Measurements from ENCODE around the gene TMCC1. TPM values are rescaled to one million over a fixed set of nuclear protein-coding genes. Genes with fewer than 3 reads are reported as not detected.

Gene TMCC1
- total and polyA plus RNA-seq, 2 donors (not counting 3 experiments of a cell fraction or from before 2014, with no cell fraction given): 17.4 to 38.4 TPM

- no peak overlapping the region for H3K4me3 ChIP-seq (replicated peaks in 1 of 3; ENCODE audit: insufficient read depth in 1 of 3, low read depth in 1 of 3, low read length in 3 of 3)
- no peaks in the 10 kb centered on the region for H3K79me2 ChIP-seq (ENCODE audit: control insufficient read depth, insufficient read depth, low read length)
- TF ChIP-seq, protein P1, sequence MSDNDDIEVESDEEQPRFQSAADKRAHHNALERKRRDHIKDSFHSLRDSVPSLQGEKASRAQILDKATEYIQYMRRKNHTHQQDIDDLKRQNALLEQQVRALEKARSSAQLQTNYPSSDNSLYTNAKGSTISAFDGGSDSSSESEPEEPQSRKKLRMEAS (IDR thresholded peaks at IDR 0.05; ENCODE audit: insufficient read depth, insufficient read length): no peak
- TF ChIP-seq GATA2 (IDR thresholded peaks at IDR 0.05; ENCODE audit: insufficient read depth, insufficient read length, low read depth, low read length) (no peak), CTCF (IDR thresholded peaks at IDR 0.05; ENCODE audit: extremely low read depth in 1 of 2, insufficient read depth in 1 of 2, low read depth in 1 of 2, low read length in 2 of 2) (peak; percentile 51 to 54)
- H3K4me1 ChIP-seq (ENCODE audit: control insufficient read depth, extremely low read depth, insufficient read depth, low read length): peaks cover 6% of the 10 kb centered on the region
- no peak overlapping the region for H3K9ac ChIP-seq (replicated peaks; ENCODE audit: extremely low read depth, insufficient read depth, low read length)
- H3K27ac ChIP-seq (ENCODE audit: insufficient read depth, low read depth, low read length): no peak overlapping the region
- FAIRE-seq (no peak), DNase-seq (ENCODE audit: low read depth, low spot score) (peak; percentile 59)
- H3K27me3 ChIP-seq (ENCODE audit: control insufficient read depth in 2 of 2, insufficient read depth in 2 of 2, low read length in 2 of 2): no peaks in the 10 kb centered on the region
- ChIA-PET POLR2A (no interaction called here), CTCF (interaction anchor here (0.6 to 5.6 kb wide), 19 partner anchors 10 to 442 kb away, joined by 3 to 54 read pairs (median 4); partner anchors contain the start of genes IFT122 and MBD4)
- H2AFZ ChIP-seq (ENCODE audit: low read depth, low read length): no peak overlapping the region
- intact Hi-C loops (cut with micrococcal nuclease) (loop anchor here (1.0 kb wide), 4 partner anchors 175 to 442 kb away; no protein-coding TSS in a partner anchor), dilution Hi-C loops (cut with MboI; ENCODE audit: extremely low pct_ligation_motif_present, low sequenced_read_pairs) (loop anchor here (25.0 kb wide), 1 partner anchor 163 kb away; no protein-coding TSS in a partner anchor)
- no peaks in the 10 kb centered on the region for H3K9me3 ChIP-seq (replicated peaks; ENCODE audit: control insufficient read depth, insufficient read depth, low read length)
- peaks cover 2% of the 10 kb centered on the region for H3K9me1 ChIP-seq (replicated peaks; ENCODE audit: control insufficient read depth, extremely low read depth, insufficient read depth, low read length)
- no peak overlapping the region for H3K4me2 ChIP-seq (ENCODE audit: insufficient read depth, low read length)
- no peaks in the 10 kb centered on the region for H4K20me1 ChIP-seq (replicated peaks; ENCODE audit: control insufficient read depth, extremely low read depth, insufficient read depth, low read length)
- no TSS peak for BruUV-seq (replicated peaks)
- peaks cover 0 to 2% of the 10 kb centered on the region in 2 experiments for H3K36me3 ChIP-seq (ENCODE audit: control insufficient read depth in 2 of 2, extremely low read depth in 1 of 2, insufficient read depth in 2 of 2, low read length in 2 of 2)
These were observed 68.5 kb downstream of the TMCC1 start for GRCh38 chr3:129824926-129825541.

GRCh38 chr3:129822679-129823078 lies 70.8 kb downstream of the TMCC1 start:
- TF ChIP-seq CTCF (IDR thresholded peaks at IDR 0.05; ENCODE audit: extremely low read depth in 1 of 2, insufficient read depth in 1 of 2, low read depth in 1 of 2, low read length in 2 of 2) (no peak), MYC (IDR thresholded peaks at IDR 0.05; ENCODE audit: low read depth, low read length) (no peak), EZH2 (IDR thresholded peaks at IDR 0.05; ENCODE audit: borderline replicate concordance, low read depth, low read length, severe bottlenecking) (no peak)
- TF ChIP-seq, protein P1 (IDR thresholded peaks at IDR 0.05; ENCODE audit: insufficient read depth, insufficient read length): no peak
- BruUV-seq (replicated peaks): no TSS peak
- no peak overlapping the region for H3K4me3 ChIP-seq (replicated peaks in 1 of 3; ENCODE audit: insufficient read depth in 1 of 3, low read depth in 1 of 3, low read length in 3 of 3)
- H3K36me3 ChIP-seq (ENCODE audit: control insufficient read depth in 2 of 2, extremely low read depth in 1 of 2, insufficient read depth in 2 of 2, low read length in 2 of 2): peaks cover 0 to under 1% of the 10 kb centered on the region in 2 experiments
- no peak overlapping the region for H2AFZ ChIP-seq (ENCODE audit: low read depth, low read length)
- H3K9me1 ChIP-seq (replicated peaks; ENCODE audit: control insufficient read depth, extremely low read depth, insufficient read depth, low read length): peaks cover 2% of the 10 kb centered on the region
- no peak for FAIRE-seq
- POLR2A ChIA-PET: no interaction called here
- no peak for DNase-seq (ENCODE audit: low read depth, low spot score)
- CTCF ChIA-PET: interaction anchor here (0.7 to 1.8 kb wide), 4 partner anchors 9 to 332 kb away, joined by 3 to 9 read pairs (median 3); no protein-coding TSS in a partner anchor
- intact Hi-C loops (cut with micrococcal nuclease): no loop called here
- H3K79me2 ChIP-seq (ENCODE audit: control insufficient read depth, insufficient read depth, low read length): no peaks in the 10 kb centered on the region
- H3K9ac ChIP-seq (replicated peaks; ENCODE audit: extremely low read depth, insufficient read depth, low read length): no peak overlapping the region
- no peaks in the 10 kb centered on the region for H3K9me3 ChIP-seq (replicated peaks; ENCODE audit: control insufficient read depth, insufficient read depth, low read length)
- H3K27ac ChIP-seq (ENCODE audit: insufficient read depth, low read depth, low read length): no peak overlapping the region
- no peak overlapping the region for H3K4me2 ChIP-seq (ENCODE audit: insufficient read depth, low read length)
- no peaks in the 10 kb centered on the region for H3K27me3 ChIP-seq (ENCODE audit: control insufficient read depth in 2 of 2, insufficient read depth in 2 of 2, low read length in 2 of 2)
- H4K20me1 ChIP-seq (replicated peaks; ENCODE audit: control insufficient read depth, extremely low read depth, insufficient read depth, low read length): no peaks in the 10 kb centered on the region
- H3K4me1 ChIP-seq (ENCODE audit: control insufficient read depth, extremely low read depth, insufficient read depth, low read length): peaks cover 6% of the 10 kb centered on the region
- dilution Hi-C loops (cut with MboI; ENCODE audit: extremely low pct_ligation_motif_present, low sequenced_read_pairs): no loop called here
